HG03039 (cell line): ENCODE data around the gene PTPRE.
"Not testable (repeated sequence)": the region's sequence is repeated elsewhere in the genome, so short reads cannot be mapped to it uniquely, and the experiment has no call there.

Source experiments
- ATAC-seq: cut with Tn5 transposase; IDR thresholded peaks from one replicate; pipeline ENCODE4 v1.9.1; 2021; ENCODE audit warnings: mild to moderate bottlenecking, moderate library complexity; ENCODE audit not compliant: unreplicated experiment

Gene PTPRE

DNA sequence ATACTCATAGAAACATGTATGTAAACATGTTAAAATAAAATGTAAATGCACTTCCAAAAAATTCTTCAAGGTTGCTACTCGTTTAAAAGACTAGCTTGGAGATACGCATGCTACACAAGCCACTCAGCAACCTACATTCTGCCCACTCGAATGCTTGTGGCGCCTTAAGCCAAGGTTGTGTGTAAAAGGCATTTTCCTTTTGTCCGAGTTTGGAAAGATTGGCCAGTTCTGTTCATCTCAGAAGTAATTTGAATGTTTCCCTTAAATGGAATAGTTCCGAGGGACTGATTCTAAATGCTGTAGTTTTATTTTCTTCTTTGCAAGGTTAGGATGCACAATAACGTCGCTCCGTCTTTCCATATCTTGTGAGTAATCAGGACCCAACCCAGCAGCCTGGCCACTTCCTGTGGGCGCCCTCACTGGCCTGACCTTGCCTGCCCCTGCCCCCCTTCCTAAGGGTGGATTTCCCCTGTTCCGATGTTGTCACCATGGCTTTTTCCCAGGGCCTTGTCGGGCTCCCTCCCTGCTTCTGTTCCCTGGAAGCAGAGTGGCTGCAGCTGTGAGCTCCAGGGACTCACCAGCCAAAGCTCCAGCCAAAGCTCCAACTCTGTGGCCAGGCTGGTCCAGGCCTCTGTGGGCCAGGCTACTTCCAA is 70.6 kb downstream of the PTPRE start:
- no peak for ATAC-seq

DNA sequence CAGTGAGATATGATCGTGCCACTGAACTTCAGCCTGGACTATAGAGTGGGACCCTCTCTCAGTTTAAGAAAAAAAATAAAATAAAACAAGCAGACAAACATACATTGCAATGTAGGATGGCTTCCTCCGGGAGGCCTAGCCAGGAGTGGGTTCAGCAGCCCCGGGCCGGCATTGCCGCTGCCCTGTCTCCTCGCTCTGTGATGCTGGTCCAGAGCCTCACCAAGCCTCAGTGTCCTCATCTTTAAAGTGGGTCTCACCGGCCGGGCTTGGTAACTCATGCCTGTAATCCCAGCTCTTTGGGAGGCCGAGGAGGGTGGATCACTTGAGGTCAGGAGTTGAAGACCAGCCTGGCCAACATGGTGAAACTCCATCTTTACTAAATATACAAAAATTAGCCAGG is 71.6 kb downstream of the PTPRE start:
- ATAC-seq: no peak

GRCh38 chr10:127979045-127979444 is 72.1 kb downstream of the PTPRE start:
- no peak for ATAC-seq

- ATAC-seq: no peak
These were observed 72.7 kb downstream of the PTPRE start for GRCh38 chr10:127979566-127979965.

DNA sequence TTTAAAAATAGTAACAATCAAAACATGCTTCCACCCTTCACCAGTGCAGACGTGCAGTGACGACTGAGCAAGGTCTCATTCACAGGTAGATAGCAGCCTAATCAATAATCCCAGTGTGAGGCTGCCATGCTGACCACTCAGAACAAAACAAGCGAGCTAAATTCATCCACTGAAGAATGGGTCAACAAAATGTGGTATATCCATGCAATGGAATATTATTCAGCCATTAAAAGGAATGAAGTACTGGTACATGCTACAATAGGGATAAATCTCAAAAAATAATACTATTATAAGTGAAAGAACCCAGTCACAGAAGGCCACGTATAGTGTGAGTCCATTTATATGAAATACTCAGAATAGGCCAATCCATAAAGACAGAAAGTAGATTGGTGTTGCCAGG is 74.0 kb downstream of the PTPRE start:
- ATAC-seq: no peak

GRCh38 chr10:127982601-127983000 is 75.7 kb downstream of the PTPRE start:
- ATAC-seq: no peak

GRCh38 chr10:127983344-127984100 is 76.6 kb downstream of the PTPRE start:
- no peak for ATAC-seq

DNA sequence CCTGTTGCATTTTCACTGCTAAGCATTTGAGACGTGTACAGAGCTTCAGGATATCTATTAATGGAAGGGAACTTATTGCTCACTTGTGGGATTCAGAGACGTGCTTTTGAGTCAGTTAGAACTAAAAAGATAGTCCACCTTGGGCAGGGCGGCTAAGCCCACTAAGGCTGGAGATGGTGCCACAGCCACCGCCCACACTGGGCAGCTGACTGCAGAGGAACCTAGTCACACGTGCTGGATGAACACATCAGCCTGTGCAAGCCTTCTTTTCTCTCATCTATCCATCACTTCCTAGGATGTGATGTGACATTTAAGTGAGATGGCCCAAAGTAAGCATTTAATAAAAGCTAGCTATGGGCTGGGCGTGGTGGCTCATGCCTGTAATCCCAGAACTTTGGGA is 78.0 kb downstream of the PTPRE start:
- ATAC-seq: no peak

DNA sequence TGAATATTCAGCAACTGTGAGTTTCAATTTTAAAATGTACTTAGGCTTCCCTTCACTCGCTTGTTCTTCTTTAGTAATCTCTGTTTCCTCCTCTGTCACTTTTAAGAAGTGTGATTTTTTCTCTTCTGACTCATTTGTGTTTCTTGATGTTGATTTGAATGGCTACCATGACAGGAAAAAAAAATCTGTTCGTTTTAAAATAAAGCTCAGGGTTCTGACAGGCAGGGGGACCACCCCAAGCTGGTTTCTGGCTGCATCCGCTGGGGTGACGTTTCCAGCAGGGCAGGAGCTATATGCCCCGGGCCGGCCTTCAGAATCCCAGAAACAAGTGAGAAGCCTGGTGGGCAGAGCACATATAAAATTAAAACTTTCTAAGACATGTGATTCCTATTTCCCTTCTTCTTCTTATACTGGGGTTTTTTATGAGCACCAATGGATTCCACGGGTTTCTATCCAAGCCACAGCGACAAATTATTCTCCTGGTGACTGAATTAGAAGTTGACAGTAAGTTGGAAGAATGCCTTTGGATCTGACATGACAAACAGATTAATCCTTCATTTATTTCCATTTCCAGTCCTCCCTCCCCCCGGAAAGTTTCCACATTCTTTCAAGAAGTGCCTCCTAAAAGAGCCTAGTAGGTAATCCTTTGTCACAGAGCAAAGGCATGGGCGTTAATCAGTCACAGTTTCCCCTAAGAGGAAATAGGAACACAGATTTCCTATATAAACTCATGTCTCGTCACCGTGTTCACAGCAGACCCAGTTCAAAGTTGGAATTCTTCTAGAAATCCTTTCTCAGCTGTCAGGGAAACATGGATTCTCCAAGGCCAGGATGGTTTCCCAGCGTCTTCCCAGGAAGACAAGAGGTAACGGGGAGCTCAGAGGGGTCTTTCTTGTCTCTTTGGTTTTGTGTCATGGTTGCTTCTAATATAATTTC is 79.9 kb downstream of the PTPRE start:
- ATAC-seq: no peak

- no peak for ATAC-seq
These were observed 80.8 kb downstream of the PTPRE start for GRCh38 chr10:127987467-127988380.

DNA sequence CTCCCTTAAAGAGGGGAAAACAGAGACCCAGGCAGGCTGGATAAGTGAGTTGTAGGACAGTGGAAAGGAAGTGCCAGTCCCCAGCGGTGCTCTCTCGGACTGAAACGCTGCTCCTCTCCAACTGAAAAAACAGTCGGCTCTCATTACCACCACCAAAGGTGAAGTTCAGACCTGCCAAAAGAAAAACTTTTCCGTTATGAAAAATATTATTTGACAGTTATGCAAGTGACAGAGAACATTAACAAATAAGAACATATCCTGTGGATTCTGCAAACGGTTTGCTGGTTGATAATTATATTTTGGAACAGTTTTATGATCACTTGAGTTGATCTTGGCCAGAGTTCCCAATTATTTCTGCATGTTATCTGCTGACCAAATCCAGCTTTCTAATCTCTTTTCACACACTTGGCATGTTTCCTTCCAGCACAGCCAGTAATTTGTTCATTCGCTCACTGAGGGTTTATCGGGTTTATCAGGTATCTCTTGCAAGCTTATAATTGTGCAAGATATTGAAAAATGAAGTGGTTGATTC is 82.6 kb downstream of the PTPRE start:
- no peak for ATAC-seq

- not testable (repeated sequence) for ATAC-seq
These were observed 83.4 kb downstream of the PTPRE start for GRCh38 chr10:127990132-127990788.

- no peak for ATAC-seq
These were observed 84.1 kb downstream of the PTPRE start for GRCh38 chr10:127990846-127991542.

DNA sequence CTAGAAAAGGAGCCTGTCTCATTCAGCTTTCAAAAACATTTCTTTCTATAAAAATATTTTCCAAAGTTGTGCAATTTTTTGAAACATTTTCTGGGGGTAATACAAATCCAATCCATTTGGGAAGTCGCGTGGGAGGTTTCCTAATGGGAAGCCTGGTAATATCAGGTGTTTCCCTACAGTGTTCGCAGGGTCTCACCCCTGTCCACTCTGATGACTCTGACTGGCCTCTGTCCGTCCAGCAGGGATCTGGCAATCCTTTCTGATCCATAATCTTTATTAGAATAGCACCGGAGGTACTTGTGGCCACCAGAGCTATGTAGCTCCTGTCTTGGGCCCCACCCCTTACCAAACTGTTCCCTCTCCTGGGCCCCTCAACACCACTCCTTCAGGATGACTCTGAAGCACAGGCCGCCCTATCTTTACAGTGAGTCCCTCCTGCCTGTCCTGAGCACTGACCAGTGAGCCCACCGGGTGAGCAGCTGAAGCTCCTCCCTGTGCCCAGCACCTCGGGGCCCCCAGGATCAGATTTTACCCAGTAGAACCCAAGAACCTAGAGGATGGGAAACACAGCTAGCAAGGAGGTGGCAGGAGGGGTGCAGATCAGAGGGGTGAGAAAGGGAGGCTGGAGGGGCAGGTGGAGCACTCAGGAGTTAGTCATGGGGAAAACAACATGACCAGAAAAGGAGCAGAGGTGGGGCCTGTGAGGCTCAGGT is 84.8 kb downstream of the PTPRE start:
- no peak for ATAC-seq

DNA sequence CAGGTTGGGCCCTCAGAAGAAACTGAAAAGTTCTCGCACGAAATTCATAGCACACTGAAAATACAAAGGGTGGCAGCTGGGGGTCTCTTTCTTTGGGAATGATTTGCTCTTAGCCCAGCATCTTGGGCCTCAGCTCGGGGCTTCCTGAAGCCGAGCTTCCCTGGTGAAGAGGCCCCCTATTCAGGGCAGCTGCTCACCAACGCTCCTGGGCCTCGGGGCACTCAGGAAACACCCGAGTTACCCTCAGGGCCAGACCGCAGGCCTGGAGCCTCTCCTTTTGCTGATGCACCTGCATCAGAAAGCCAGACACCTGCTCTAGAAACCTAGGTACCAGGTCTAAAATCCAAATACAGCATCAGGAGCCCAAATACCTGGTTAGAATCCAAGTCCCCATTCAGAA is 85.5 kb downstream of the PTPRE start:
- ATAC-seq: no peak

DNA sequence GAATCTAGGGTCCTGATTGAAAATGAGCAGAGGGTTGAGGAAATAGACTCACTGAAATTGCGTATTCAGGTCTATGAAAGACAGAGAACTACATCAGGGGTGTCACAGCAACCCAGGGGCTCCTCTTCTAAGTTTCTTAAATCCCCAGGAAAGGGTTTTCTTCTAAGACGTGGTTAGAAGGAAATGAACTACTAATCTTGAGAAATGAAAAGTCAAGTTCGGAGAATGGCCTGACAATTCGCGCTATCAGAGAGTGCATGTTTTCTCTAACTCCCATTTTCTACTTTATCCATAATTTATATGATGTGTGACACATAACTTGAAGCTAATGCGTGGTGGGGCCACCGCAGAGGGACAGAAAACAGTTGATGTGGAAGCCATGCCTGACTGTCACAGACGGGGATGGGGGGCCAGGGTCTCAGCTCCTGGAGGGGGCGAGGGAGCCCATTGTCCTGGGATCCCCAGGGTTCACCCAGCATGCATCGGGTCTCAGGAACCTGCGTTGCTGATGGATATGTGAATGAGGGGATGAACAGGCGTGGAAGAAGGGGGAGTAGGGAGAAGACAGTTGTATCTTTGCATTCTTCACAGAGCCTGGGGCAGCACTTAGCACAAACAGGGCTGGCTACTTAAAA is 86.3 kb downstream of the PTPRE start:
- no peak for ATAC-seq

DNA sequence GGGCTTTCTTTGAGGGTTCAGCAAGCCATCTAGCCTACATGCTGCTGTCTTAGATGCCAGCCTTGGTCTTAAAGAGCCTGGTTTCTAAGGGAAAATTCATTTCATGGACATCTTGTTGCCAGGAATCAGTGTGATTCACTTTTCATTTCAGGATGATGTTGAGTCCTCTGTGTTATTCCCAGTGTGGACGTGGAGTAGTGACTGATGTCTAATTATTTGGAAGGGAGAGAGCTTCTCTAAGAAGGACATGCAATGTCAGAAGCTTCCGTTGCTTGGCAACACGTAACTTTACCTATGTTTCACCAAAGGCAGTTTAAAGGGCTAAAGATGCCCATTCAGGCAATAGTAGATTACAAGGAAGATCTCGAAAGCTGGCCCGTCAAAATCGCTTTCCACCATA is 89.0 kb downstream of the PTPRE start:
- no peak for ATAC-seq

GRCh38 chr10:127996586-127996985 is 89.7 kb downstream of the PTPRE start:
- no peak for ATAC-seq
